AG04450 (cell line): Measurements from ENCODE around the gene NOL9. TPM values are rescaled to one million over a fixed set of nuclear protein-coding genes. Genes with fewer than 3 reads are reported as not detected.

Experiments used
- CTCF ChIA-PET: fragments of 300-600, 350-600 bp; formaldehyde crosslinking; extraction: SDS; loops from one replicate; lab custom pipeline; 2022; ENCODE audit warnings: antibody characterized with exemption, inconsistent platforms; lab: Charles Lee
- POLR2A ChIA-PET: fragments of 350-600 bp; formaldehyde crosslinking; extraction: SDS; loops from one replicate; lab custom pipeline; 2021; ENCODE audit warnings: antibody characterized with exemption, inconsistent platforms; lab: Yijun Ruan, JAX
- DNase-seq: peaks from one replicate; pipeline ENCODE4 v3.0.0-alpha.2; 2011; ENCODE audit warnings: low read depth, low spot score
- H3K27ac ChIP-seq: one replicate; pipeline ENCODE4 v1.5.1; 2012; ENCODE audit warnings: low read depth, low read length, control low read depth
- H3K27me3 ChIP-seq: one replicate; pipeline ENCODE4 v1.6.0; 2012; ENCODE audit warnings: low read length; ENCODE audit not compliant: control insufficient read depth, insufficient read depth
- H3K4me3 ChIP-seq: 2 replicates; pipeline ENCODE4 v1.5.1; 2011; ENCODE audit warnings: mild to moderate bottlenecking, low read depth, low read length, control low read depth
- H3K9me3 ChIP-seq: 2 replicates; pipeline ENCODE4 v1.5.1; 2012; ENCODE audit warnings: low read length; ENCODE audit not compliant: control insufficient read depth, insufficient read depth
- polyA plus RNA-seq: library from polyadenylated mRNA; depleted of rRNA; stranded (reverse); fragments of >200 nt; gene quantifications from 2 replicates; pipeline ENCODE4 v1.2.3, GENCODE V29; 2011
- TF ChIP-seq, protein P1 (sequence below): IDR thresholded peaks from 2 replicates; pipeline ENCODE4 v1.5.1; 2011; ENCODE audit warnings: low read depth, low read length, control low read depth, inconsistent platforms

The NOL9 gene
- polyA plus RNA-seq, 1 experiment = 23.6 TPM

DNA sequence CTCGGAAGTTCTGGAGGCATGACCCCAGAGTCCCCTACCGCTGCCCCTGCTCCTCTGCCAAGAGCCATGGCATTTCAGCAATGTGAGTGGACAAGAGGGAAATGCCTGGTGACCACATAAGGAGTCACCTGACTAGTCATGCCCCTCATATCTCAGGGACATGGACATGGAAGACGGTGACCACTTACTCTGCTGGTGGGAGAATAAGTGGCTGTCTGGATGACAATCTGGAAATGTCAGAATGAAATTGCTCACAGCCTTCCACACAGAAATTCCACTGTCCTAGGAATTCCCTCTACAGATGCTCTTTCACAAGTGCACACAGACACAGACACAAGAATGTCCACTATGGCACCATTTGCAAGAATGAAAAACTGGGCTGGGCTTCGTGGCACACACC lies 38.5 kb downstream of the NOL9 start:
- peak overlapping the region; percentile 31 for H3K27ac ChIP-seq
- ChIA-PET CTCF (interaction anchor here (2.4 kb wide), 1 partner anchor 26 kb away, joined by 8 read pairs; no protein-coding TSS in a partner anchor), POLR2A (no interaction called here)
- DNase-seq = no peak
- H3K4me3 ChIP-seq = no peak overlapping the region
- no peaks in the 10 kb centered on the region for H3K27me3 ChIP-seq
- H3K9me3 ChIP-seq = no peaks in the 10 kb centered on the region
- TF ChIP-seq, protein P1, sequence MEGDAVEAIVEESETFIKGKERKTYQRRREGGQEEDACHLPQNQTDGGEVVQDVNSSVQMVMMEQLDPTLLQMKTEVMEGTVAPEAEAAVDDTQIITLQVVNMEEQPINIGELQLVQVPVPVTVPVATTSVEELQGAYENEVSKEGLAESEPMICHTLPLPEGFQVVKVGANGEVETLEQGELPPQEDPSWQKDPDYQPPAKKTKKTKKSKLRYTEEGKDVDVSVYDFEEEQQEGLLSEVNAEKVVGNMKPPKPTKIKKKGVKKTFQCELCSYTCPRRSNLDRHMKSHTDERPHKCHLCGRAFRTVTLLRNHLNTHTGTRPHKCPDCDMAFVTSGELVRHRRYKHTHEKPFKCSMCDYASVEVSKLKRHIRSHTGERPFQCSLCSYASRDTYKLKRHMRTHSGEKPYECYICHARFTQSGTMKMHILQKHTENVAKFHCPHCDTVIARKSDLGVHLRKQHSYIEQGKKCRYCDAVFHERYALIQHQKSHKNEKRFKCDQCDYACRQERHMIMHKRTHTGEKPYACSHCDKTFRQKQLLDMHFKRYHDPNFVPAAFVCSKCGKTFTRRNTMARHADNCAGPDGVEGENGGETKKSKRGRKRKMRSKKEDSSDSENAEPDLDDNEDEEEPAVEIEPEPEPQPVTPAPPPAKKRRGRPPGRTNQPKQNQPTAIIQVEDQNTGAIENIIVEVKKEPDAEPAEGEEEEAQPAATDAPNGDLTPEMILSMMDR = no peak

DNA sequence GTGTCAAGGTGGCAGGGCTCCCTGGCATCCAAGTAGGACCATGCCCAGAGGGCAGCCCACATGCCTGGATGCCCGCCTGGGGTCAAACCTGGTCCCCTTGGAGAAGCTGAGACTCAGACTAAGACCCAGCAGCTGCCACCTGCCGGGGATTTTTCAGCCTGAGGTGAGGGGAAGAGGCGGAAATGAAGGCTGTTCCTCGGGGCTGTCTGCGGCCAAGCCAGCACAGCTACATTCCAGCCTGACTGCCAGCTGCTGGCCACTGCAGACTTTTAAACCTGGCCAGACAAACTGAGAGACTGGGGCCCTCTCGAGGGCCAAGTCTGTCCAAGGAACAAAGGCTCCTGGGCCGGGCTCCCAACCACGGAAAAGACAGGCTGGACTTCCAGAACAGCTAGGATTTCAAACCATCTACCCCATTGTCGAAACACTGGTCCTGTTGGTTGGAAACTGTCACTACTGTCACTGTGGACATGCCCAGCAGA lies 41.0 kb downstream of the NOL9 start:
- Histone ChIP-seq H3K27ac (no peak overlapping the region), H3K27me3 (peaks cover 2% of the 10 kb centered on the region), H3K9me3 (no peaks in the 10 kb centered on the region), H3K4me3 (no peak overlapping the region)
- DNase-seq = no peak
- TF ChIP-seq, protein P1 = no peak
- ChIA-PET POLR2A (no interaction called here), CTCF (interaction anchor here (1.7 kb wide), 1 partner anchor 10 kb away, joined by 8 read pairs; no protein-coding TSS in a partner anchor)

DNA sequence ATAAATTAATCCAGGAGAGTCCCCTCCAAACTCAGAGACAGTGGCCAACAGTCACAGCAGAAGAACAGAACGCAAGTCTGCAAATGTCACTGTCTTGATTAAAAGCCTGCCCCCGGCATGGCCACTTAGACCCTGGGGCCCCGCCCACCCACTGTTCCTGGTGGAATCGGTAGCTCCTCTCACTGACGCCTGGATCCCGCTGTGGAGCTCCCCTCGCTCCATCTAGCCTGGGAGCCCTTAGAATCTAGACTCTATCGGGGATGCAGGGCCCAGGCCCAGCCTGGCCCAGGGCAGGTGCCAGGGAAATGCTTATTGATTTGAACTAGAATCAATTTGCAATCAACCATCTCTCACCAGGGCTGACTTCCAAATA lies 41.4 kb downstream of the NOL9 start:
- POLR2A ChIA-PET = no interaction called here
- CTCF ChIA-PET = interaction anchor here (1.7 kb wide), 1 partner anchor 11 kb away, joined by 8 read pairs; no protein-coding TSS in a partner anchor
- Histone ChIP-seq H3K9me3 (no peaks in the 10 kb centered on the region), H3K27ac (no peak overlapping the region), H3K27me3 (peaks cover 2% of the 10 kb centered on the region), H3K4me3 (no peak overlapping the region)
- DNase-seq = no peak
- TF ChIP-seq, protein P1 = no peak

DNA sequence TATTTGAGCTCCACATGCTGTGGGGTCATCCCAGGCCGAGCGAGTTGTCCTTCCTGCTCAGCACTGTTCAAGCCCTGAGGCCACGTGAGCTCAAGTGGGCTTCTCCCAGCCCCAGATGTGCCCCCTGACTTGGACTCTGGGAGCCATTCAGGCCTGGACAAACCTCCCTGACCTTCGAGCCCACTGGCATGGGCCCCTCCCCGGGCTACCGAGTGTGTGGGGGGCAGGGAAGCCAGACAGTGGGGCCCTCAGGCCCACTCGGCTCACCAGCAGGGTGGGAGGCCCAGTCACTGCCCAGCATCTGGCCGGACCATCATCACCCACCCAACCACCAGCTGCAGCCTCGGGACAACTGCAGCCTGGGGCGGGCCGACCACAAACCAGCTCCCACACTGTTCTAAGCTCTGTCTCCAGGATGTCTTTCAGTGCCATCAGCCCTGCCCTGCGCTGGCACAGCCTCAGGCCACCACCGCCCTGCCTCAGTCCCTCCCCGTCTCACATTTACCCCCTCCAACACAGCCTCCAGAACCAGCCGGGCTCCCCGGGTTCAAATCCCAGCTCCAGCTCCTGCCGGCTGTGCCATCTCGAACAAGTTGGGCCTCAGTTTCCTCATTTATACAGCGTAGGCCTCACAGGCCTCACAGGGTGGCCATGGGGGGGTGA lies 41.9 kb downstream of the NOL9 start:
- TF ChIP-seq, protein P1 = no peak
- peaks cover 5% of the 10 kb centered on the region for H3K27me3 ChIP-seq
- ChIA-PET POLR2A (no interaction called here), CTCF (interaction anchor here (1.7 kb wide), 1 partner anchor 11 kb away, joined by 8 read pairs; no protein-coding TSS in a partner anchor)
- no peaks in the 10 kb centered on the region for H3K9me3 ChIP-seq
- no peak overlapping the region for H3K4me3 ChIP-seq
- H3K27ac ChIP-seq = no peak overlapping the region
- DNase-seq = no peak

DNA sequence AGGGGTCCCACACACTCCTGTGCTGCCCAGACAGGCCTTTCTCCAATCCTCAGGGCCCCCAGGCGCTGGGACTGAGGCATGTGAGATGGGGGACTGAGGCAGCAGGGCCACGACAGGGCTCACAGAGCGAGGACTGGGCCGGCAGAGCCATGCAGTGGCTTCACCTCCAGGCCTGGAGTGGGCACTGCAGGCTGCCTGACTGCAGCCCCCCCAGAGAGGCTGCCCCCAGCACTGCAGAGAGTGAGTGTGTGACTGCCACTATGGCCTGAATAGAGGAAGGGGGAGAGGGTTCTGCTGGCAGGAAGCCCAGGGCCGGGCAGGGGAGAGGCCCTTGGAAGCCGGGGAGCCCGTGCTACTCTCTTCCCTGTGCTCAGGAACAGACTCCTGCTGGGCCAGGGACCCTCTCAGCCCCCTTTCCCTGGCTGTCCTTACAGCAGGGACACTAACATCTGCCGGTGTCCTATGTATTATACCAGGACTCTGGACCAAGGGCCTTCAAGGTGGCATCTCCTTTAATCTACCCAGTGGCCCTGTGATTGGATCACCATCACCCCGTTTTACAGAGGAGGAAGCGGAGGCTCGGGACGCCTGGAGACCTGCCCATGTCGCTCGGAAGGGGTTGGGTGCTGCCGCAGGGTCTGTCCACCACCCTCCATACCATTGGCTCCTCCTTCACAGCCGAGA lies 42.6 kb downstream of the NOL9 start:
- Histone ChIP-seq H3K4me3 (no peak overlapping the region), H3K27me3 (peaks cover 5% of the 10 kb centered on the region), H3K27ac (no peak overlapping the region), H3K9me3 (no peaks in the 10 kb centered on the region; the same call in 1 of the 2 replicates)
- TF ChIP-seq, protein P1 = no peak
- no peak for DNase-seq
- POLR2A ChIA-PET = no interaction called here
- CTCF ChIA-PET = no interaction called here
